Keratinocyte (primary cell): ENCODE results near the gene OBSL1. TPM values are rescaled to one million over a fixed set of nuclear protein-coding genes. Genes with fewer than 3 reads are reported as not detected.

ENCODE experiments used
- DNase-seq: peaks from one replicate; pipeline ENCODE4 v3.0.0-alpha.2; 2011; ENCODE audit warnings: low read depth, missing footprints, low spot score
- FAIRE-seq: peaks from 2 replicates; lab custom pipeline; 2011; peaks lifted over from hg19 to GRCh38; lab: Jason Lieb, UNC
- H2AFZ ChIP-seq: 2 replicates; pipeline ENCODE4 v1.6.0; 2012; ENCODE audit warnings: low read length, control low read depth, inconsistent platforms; ENCODE audit not compliant: control insufficient read depth
- H3K27ac ChIP-seq: 2 replicates; pipeline ENCODE4 v1.5.1; 2011; ENCODE audit warnings: low read length; ENCODE audit not compliant: control insufficient read depth, insufficient read depth
- H3K27me3 ChIP-seq: 3 replicates; pipeline ENCODE4 v1.6.0; 2011; ENCODE audit warnings: low read length; ENCODE audit not compliant: control insufficient read depth, insufficient read depth; ENCODE audit errors: extremely low read depth
- H3K36me3 ChIP-seq, 2 experiments: 2 replicates in 1 of 2; 3 replicates in 1 of 2; pipeline ENCODE4 v1.5.1; 2011; ENCODE audit warnings: low read length in 2 of 2, mild to moderate bottlenecking in 1 of 2; ENCODE audit not compliant: control insufficient read depth in 2 of 2, insufficient read depth in 2 of 2; ENCODE audit errors: extremely low read depth in 1 of 2
- H3K4me1 ChIP-seq: 3 replicates; pipeline ENCODE4 v1.5.1; 2011; ENCODE audit warnings: low read length; ENCODE audit not compliant: control insufficient read depth, insufficient read depth; ENCODE audit errors: extremely low read depth
- H3K4me2 ChIP-seq: 3 replicates; pipeline ENCODE4 v1.6.0; 2011; ENCODE audit warnings: low read depth, low read length; ENCODE audit not compliant: control insufficient read depth, insufficient read depth; ENCODE audit errors: extremely low read depth
- H3K4me3 ChIP-seq, 3 experiments: fragments of 200-600 bp in 1 of 3; sonication (generic) in 1 of 3; 2 replicates in 2 of 3; 3 replicates in 1 of 3; pipeline ENCODE4 v1.5.1; 2011 to 2016; ENCODE audit warnings: low read length in 3 of 3, mild to moderate bottlenecking in 3 of 3, control low read depth in 2 of 3, inconsistent platforms in 1 of 3, low read depth in 1 of 3, mixed read lengths in 1 of 3, mixed run types in 1 of 3, moderate library complexity in 1 of 3; ENCODE audit not compliant: control insufficient read depth in 2 of 3, insufficient read depth in 2 of 3; ENCODE audit errors: extremely low read depth in 1 of 3
- H3K79me2 ChIP-seq: 2 replicates; pipeline ENCODE4 v1.6.0; 2012; ENCODE audit warnings: low read length; ENCODE audit not compliant: control insufficient read depth, insufficient read depth
- H3K9ac ChIP-seq: 3 replicates; pipeline ENCODE4 v1.6.0; 2011; ENCODE audit warnings: low read length; ENCODE audit not compliant: control insufficient read depth, insufficient read depth; ENCODE audit errors: extremely low read depth
- H3K9me1 ChIP-seq: 3 replicates; pipeline ENCODE4 v1.6.0; 2011; ENCODE audit warnings: low read length; ENCODE audit not compliant: control insufficient read depth, insufficient read depth; ENCODE audit errors: extremely low read depth
- H3K9me3 ChIP-seq: 2 replicates; pipeline ENCODE4 v1.5.1; 2012; ENCODE audit warnings: low read depth, low read length; ENCODE audit not compliant: control insufficient read depth
- H4K20me1 ChIP-seq: 3 replicates; pipeline ENCODE4 v1.6.0; 2011; ENCODE audit warnings: low read length; ENCODE audit not compliant: control insufficient read depth, insufficient read depth; ENCODE audit errors: extremely low read depth
- EZH2 ChIP-seq: IDR thresholded peaks from one replicate; pipeline ENCODE4 v1.6.1; 2012; ENCODE audit warnings: inconsistent platforms, mild to moderate bottlenecking, low read length, moderate library complexity
- dilution Hi-C: fragments of 300-500 bp; cut with MboI; formaldehyde crosslinking; loops from one replicate; pipeline ENCODE4 v1.7.0; 2020; ENCODE audit warnings: low sequenced_read_pairs; ENCODE audit not compliant: extremely low pct_ligation_motif_present
- polyA plus RNA-seq, 5 experiments: library from polyadenylated mRNA; depleted of rRNA in 3 of 5; stranded (reverse) in 3 of 5; stranded (forward) in 1 of 5; unstranded in 1 of 5; fragments of >200 nt; gene quantifications; 1 replicate in 1 of 5; 2 replicates in 3 of 5; 3 replicates in 1 of 5; pipeline versions ENCODE4 v1.2.1 to v1.2.3, GENCODE V29; 2011 to 2012; ENCODE audit warnings: missing spikeins in 2 of 5, low read depth in 1 of 5, low replicate concordance in 1 of 5
- TF ChIP-seq, protein P1 (sequence below), 3 experiments: IDR thresholded peaks in 1 of 3; conservative IDR thresholded peaks in 1 of 3; optimal IDR thresholded peaks in 1 of 3; 2 replicates in 2 of 3; 3 replicates in 1 of 3; pipeline versions ENCODE3 to v1.5.1; 2011; ENCODE audit warnings: low read length in 3 of 3, mild to moderate bottlenecking in 3 of 3, moderate library complexity in 2 of 3, control low read depth in 1 of 3, inconsistent platforms in 1 of 3; ENCODE audit not compliant: insufficient read depth in 2 of 3; ENCODE audit errors: extremely low read depth in 1 of 3

Gene OBSL1
- polyA plus RNA-seq, 1 donor (not counting 4 experiments of a cell fraction or from before 2014, with no cell fraction given), result 9.3 TPM

DNA sequence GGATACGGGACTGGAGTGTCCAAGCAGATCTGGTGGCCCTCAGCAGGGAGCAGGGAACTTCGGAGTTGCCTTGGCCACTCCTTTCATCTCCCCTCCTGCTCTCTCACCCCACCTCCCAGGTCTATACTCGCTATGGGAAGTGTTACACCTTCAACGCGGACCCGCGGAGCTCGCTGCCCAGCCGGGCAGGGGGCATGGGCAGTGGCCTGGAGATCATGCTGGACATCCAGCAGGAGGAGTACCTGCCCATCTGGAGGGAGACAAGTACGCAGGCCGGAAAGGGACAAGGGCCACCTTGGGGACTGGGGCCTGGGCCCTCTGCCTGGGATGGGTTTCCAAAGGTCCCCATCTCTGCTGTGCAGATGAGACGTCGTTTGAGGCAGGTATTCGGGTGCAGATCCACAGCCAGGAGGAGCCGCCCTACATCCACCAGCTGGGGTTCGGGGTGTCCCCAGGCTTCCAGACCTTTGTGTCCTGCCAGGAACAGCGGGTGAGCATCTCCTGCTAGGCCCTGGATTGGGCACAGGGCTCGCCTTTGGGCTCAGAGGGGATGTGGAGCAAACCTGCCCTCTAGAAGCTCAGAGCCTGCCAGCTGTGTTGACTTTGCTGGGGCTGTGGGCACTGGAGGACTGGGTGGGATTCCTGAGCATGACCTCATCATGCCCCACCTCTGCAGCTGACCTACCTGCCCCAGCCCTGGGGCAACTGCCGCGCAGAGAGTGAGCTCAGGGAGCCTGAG lies 39.5 kb downstream of the OBSL1 start:
- Histone ChIP-seq H3K4me2 (no peak overlapping the region), H3K79me2 (no peaks in the 10 kb centered on the region), H3K27ac (no peak overlapping the region), H3K36me3 (no peaks in the 10 kb centered on the region), H3K9me1 (no peaks in the 10 kb centered on the region), H3K27me3 (peaks cover 35% of the 10 kb centered on the region), H2AFZ (no peak overlapping the region), H3K4me1 (no peaks in the 10 kb centered on the region), H4K20me1 (no peaks in the 10 kb centered on the region), H3K9ac (no peak overlapping the region), H3K4me3 (no peak overlapping the region), H3K9me3 (no peaks in the 10 kb centered on the region)
- DNase-seq (no peak), FAIRE-seq (no peak)
- TF ChIP-seq, protein P1, sequence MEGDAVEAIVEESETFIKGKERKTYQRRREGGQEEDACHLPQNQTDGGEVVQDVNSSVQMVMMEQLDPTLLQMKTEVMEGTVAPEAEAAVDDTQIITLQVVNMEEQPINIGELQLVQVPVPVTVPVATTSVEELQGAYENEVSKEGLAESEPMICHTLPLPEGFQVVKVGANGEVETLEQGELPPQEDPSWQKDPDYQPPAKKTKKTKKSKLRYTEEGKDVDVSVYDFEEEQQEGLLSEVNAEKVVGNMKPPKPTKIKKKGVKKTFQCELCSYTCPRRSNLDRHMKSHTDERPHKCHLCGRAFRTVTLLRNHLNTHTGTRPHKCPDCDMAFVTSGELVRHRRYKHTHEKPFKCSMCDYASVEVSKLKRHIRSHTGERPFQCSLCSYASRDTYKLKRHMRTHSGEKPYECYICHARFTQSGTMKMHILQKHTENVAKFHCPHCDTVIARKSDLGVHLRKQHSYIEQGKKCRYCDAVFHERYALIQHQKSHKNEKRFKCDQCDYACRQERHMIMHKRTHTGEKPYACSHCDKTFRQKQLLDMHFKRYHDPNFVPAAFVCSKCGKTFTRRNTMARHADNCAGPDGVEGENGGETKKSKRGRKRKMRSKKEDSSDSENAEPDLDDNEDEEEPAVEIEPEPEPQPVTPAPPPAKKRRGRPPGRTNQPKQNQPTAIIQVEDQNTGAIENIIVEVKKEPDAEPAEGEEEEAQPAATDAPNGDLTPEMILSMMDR (optimal IDR thresholded peaks at IDR 0.05 in 1 of 3, IDR thresholded peaks at IDR 0.05 in 1 of 3, conservative IDR thresholded peaks at IDR 0.05 in 1 of 3; ENCODE audit: extremely low read depth in 1 of 3, insufficient read depth in 2 of 3, low read length in 3 of 3), result no peak
- no peak for TF ChIP-seq EZH2
- dilution Hi-C loops, result no loop called here

- DNase-seq (no peak), FAIRE-seq (peak; percentile 56)
- H4K20me1 ChIP-seq, result peaks cover 3% of the 10 kb centered on the region
- TF ChIP-seq EZH2, result peak; percentile 18
- TF ChIP-seq, protein P1 (optimal IDR thresholded peaks at IDR 0.05 in 1 of 3, IDR thresholded peaks at IDR 0.05 in 1 of 3, conservative IDR thresholded peaks at IDR 0.05 in 1 of 3; ENCODE audit: extremely low read depth in 1 of 3, insufficient read depth in 2 of 3, low read length in 3 of 3), result peak; percentile 91 to 97 (median 93)
- H3K4me1 ChIP-seq, result no peaks in the 10 kb centered on the region
- dilution Hi-C loops, result no loop called here
- peaks cover 50% of the 10 kb centered on the region for H3K27me3 ChIP-seq
- no peak overlapping the region for H3K9ac ChIP-seq
- no peak overlapping the region for H3K4me3 ChIP-seq
- no peak overlapping the region for H2AFZ ChIP-seq
- no peaks in the 10 kb centered on the region for H3K79me2 ChIP-seq
- H3K9me1 ChIP-seq, result no peaks in the 10 kb centered on the region
- no peak overlapping the region for H3K27ac ChIP-seq
- no peaks in the 10 kb centered on the region for H3K9me3 ChIP-seq
- peak overlapping the region; percentile 28 for H3K4me2 ChIP-seq
- H3K36me3 ChIP-seq, result no peaks in the 10 kb centered on the region
These were observed 41.0 kb downstream of the OBSL1 start for GRCh38 chr2:219530048-219530963.
